Stimulated activated CD4-positive, alpha-beta T cell treated with anti-CD3 and anti-CD28 coated beads, Interleukin-15, amount 100 ng/mL, for 48 hours (primary cell): ENCODE data around the gene MCUB.
"Not testable (repeated sequence)": the region's sequence is repeated elsewhere in the genome, so short reads cannot be mapped to it uniquely, and the experiment has no call there.

Experiments used
- DNase-seq, 2 donors: peaks; one replicate each; pipeline ENCODE4 v3.0.0-alpha.2; 2020; ENCODE audit warnings: low read depth in 2 of 2

The MCUB gene

GRCh38 chr4:109578846-109579245, 18.8 kb downstream of the MCUB start:
- no peak for DNase-seq

GRCh38 chr4:109579997-109580396, 20.0 kb downstream of the MCUB start:
- DNase-seq = not testable (repeated sequence)

- peak; percentile 60 to 64 for DNase-seq
Measured at GRCh38 chr4:109588176-109588575, 28.1 kb downstream of the MCUB start.

- no peak for DNase-seq
Measured at GRCh38 chr4:109589119-109589518, 29.1 kb downstream of the MCUB start.

GRCh38 chr4:109589605-109590004, 29.6 kb downstream of the MCUB start:
- no peak for DNase-seq

- no peak for DNase-seq
Measured at GRCh38 chr4:109590905-109591304, 30.9 kb downstream of the MCUB start.

- DNase-seq = no peak
Measured at GRCh38 chr4:109592367-109592766, 32.3 kb downstream of the MCUB start.

- not testable (repeated sequence) for DNase-seq
Measured at GRCh38 chr4:109595123-109595522, 35.1 kb downstream of the MCUB start.

- DNase-seq = not testable (repeated sequence)
Measured at GRCh38 chr4:109596420-109597085, 36.5 kb downstream of the MCUB start.

- DNase-seq = no peak
Measured at GRCh38 chr4:109599046-109599652, 39.1 kb downstream of the MCUB start.

- no peak for DNase-seq
Measured at GRCh38 chr4:109600431-109600830, 40.4 kb downstream of the MCUB start.

- DNase-seq = no peak
Measured at GRCh38 chr4:109601336-109601735, 41.3 kb downstream of the MCUB start.

GRCh38 chr4:109607976-109608375, 47.9 kb downstream of the MCUB start:
- DNase-seq = no peak

- no peak for DNase-seq
Measured at GRCh38 chr4:109608879-109609278, 48.8 kb downstream of the MCUB start.

GRCh38 chr4:109609431-109609830, 49.4 kb downstream of the MCUB start:
- no peak for DNase-seq

- no peak for DNase-seq
Measured at GRCh38 chr4:109610489-109610888, 50.4 kb downstream of the MCUB start.

- DNase-seq = no peak
Measured at GRCh38 chr4:109611045-109611646, 51.1 kb downstream of the MCUB start.

GRCh38 chr4:109614015-109614414, 54.0 kb downstream of the MCUB start:
- DNase-seq = no peak

- DNase-seq = no peak
Measured at GRCh38 chr4:109614466-109614865, 54.4 kb downstream of the MCUB start.

GRCh38 chr4:109615742-109616141, 55.7 kb downstream of the MCUB start:
- no peak for DNase-seq

- DNase-seq = no peak
Measured at GRCh38 chr4:109616243-109616642, 56.2 kb downstream of the MCUB start.

GRCh38 chr4:109622626-109623025, 62.6 kb downstream of the MCUB start:
- DNase-seq = no peak

GRCh38 chr4:109624536-109624935, 64.5 kb downstream of the MCUB start:
- no peak for DNase-seq
